Fibroblast of skin of right quadriceps (primary cell): ENCODE results near the gene TENM3.
A peak's percentile ranks its signal among the peaks of the same experiment; 100 is the strongest.
"Not testable (repeated sequence)": the region's sequence is repeated elsewhere in the genome, so short reads cannot be mapped to it uniquely, and the experiment has no call there.

Source experiments
- DNase-seq: peaks from one replicate; pipeline ENCODE4 v3.0.0-alpha.2; 2013

Gene TENM3

GRCh38 chr4:182243204-182243603, at the start of gene TENM3:
Gene TENM3, plus strand, starts transcription at chr4:182243402. Its CDS starts 80,619 bp downstream, at chr4:182324021.
- not testable (repeated sequence) for DNase-seq

- DNase-seq: no peak
These were observed 48.9 kb upstream of the TENM3 start for GRCh38 chr4:182194091-182194824.

- DNase-seq: no peak
These were observed 45.6 kb upstream of the TENM3 start for GRCh38 chr4:182197611-182198010.

- no peak for DNase-seq
These were observed 41.3 kb upstream of the TENM3 start for GRCh38 chr4:182201871-182202270.

GRCh38 chr4:182202650-182203049, 40.6 kb upstream of the TENM3 start:
- DNase-seq: no peak

- no peak for DNase-seq
These were observed 39.3 kb upstream of the TENM3 start for GRCh38 chr4:182203872-182204411.

- DNase-seq: no peak
These were observed 37.9 kb upstream of the TENM3 start for GRCh38 chr4:182205306-182205705.

- DNase-seq: no peak
These were observed 36.9 kb upstream of the TENM3 start for GRCh38 chr4:182206266-182206665.

- DNase-seq: no peak
These were observed 36.3 kb upstream of the TENM3 start for GRCh38 chr4:182206916-182207315.

- peak; percentile 91 for DNase-seq
These were observed 35.3 kb upstream of the TENM3 start for GRCh38 chr4:182207830-182208396.

GRCh38 chr4:182208526-182209050, 34.6 kb upstream of the TENM3 start:
- DNase-seq: no peak

- peak; percentile 44 for DNase-seq
These were observed 30.9 kb upstream of the TENM3 start for GRCh38 chr4:182212211-182212761.

- peak; percentile 59 for DNase-seq
These were observed 30.2 kb upstream of the TENM3 start for GRCh38 chr4:182213004-182213403.

- no peak for DNase-seq
These were observed 28.1 kb upstream of the TENM3 start for GRCh38 chr4:182215148-182215547.

- no peak for DNase-seq
These were observed 27.2 kb upstream of the TENM3 start for GRCh38 chr4:182216005-182216404.

GRCh38 chr4:182219411-182220056, 23.7 kb upstream of the TENM3 start:
- DNase-seq: peak; percentile 44

- DNase-seq: no peak
These were observed 21.2 kb upstream of the TENM3 start for GRCh38 chr4:182221987-182222386.

- DNase-seq: no peak
These were observed 20.4 kb upstream of the TENM3 start for GRCh38 chr4:182222766-182223165.

- DNase-seq: no peak
These were observed 19.5 kb upstream of the TENM3 start for GRCh38 chr4:182223708-182224107.

GRCh38 chr4:182224192-182224850, 18.9 kb upstream of the TENM3 start:
- no peak for DNase-seq

- no peak for DNase-seq
These were observed 17.8 kb upstream of the TENM3 start for GRCh38 chr4:182225257-182225852.

- no peak for DNase-seq
These were observed 15.6 kb upstream of the TENM3 start for GRCh38 chr4:182227611-182228010.
